NB4 (cell line): Measurements from ENCODE around the gene PRKG1.

Source experiments
- CTCF ChIP-seq: IDR thresholded peaks from one replicate; pipeline ENCODE4 v1.5.1; 2012; ENCODE audit warnings: low read depth, low read length
- MYC ChIP-seq: IDR thresholded peaks from 2 replicates; pipeline ENCODE4 v1.6.1; 2011; ENCODE audit warnings: low read depth, low read length

- TF ChIP-seq CTCF, result no peak
- no peak for TF ChIP-seq MYC
Measured at GRCh38 chr10:52020173-52020572, 945.9 kb downstream of the PRKG1 start.
